ENCODE measurements around the gene POU3F3. TPM values are rescaled to one million over a fixed set of nuclear protein-coding genes. Genes with fewer than 3 reads are reported as not detected.

POU3F3 gene
- total RNA-seq, 4 donors from 2014 or later: not detected

- ATAC-seq (ENCODE audit: low FRiP score): no peak
- TF ChIP-seq, protein P1, sequence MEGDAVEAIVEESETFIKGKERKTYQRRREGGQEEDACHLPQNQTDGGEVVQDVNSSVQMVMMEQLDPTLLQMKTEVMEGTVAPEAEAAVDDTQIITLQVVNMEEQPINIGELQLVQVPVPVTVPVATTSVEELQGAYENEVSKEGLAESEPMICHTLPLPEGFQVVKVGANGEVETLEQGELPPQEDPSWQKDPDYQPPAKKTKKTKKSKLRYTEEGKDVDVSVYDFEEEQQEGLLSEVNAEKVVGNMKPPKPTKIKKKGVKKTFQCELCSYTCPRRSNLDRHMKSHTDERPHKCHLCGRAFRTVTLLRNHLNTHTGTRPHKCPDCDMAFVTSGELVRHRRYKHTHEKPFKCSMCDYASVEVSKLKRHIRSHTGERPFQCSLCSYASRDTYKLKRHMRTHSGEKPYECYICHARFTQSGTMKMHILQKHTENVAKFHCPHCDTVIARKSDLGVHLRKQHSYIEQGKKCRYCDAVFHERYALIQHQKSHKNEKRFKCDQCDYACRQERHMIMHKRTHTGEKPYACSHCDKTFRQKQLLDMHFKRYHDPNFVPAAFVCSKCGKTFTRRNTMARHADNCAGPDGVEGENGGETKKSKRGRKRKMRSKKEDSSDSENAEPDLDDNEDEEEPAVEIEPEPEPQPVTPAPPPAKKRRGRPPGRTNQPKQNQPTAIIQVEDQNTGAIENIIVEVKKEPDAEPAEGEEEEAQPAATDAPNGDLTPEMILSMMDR (IDR thresholded peaks at IDR 0.05): no peak
- DNase-seq (ENCODE audit: low spot score): no peak
Observed at GRCh38 chr2:104889960-104890684, 36.2 kb downstream of the POU3F3 start.

DNA sequence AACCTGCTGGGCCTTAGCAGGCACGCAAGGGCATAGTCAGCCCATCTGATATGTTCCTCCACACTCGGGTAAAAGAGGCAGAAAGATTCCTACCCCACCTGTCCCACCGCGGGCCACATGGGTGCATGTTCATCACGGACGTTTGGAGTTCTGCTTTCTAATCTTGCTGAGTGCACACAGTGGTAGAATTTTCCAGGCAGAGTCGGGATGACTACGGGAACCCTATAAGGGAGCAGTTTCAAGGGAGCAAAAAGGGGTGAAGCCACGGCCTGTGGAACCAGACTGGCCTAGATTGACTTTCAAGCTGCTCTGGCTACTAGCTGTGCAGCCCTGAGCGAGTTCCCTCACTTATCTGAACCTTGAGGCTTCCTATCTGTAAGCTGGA lies 36.8 kb downstream of the POU3F3 start:
- ATAC-seq (ENCODE audit: low FRiP score): no peak
- TF ChIP-seq, protein P1 (IDR thresholded peaks at IDR 0.05): no peak
- DNase-seq (ENCODE audit: low spot score): no peak

DNA sequence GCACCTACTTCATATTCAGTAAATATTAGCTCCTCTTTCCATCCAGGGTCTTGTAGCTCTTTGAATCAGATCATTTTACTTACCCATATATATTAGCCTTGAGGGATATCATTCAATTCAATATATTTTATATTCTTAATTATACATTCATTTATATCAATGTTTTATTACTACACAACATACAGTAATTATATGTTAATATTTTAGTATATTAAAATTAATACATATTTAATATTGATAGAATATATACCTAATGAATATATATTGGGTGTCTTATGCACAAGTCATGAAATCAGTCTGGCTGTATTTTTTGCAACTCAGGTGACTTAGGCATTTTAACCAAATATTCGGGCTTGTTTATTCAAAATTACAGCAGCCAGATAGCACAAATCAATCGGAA lies 37.2 kb downstream of the POU3F3 start:
- ATAC-seq (ENCODE audit: low FRiP score) (no peak), DNase-seq (ENCODE audit: low spot score) (no peak)
- TF ChIP-seq, protein P1 (IDR thresholded peaks at IDR 0.05): no peak

- ATAC-seq (ENCODE audit: low FRiP score) (no peak), DNase-seq (ENCODE audit: low spot score) (no peak)
- TF ChIP-seq, protein P1 (IDR thresholded peaks at IDR 0.05): no peak
Observed at GRCh38 chr2:104896446-104896845, 42.5 kb downstream of the POU3F3 start.

GRCh38 chr2:104897515-104898184 lies 43.7 kb downstream of the POU3F3 start:
- DNase-seq (ENCODE audit: low spot score) (no peak), ATAC-seq (ENCODE audit: low FRiP score) (no peak)
- TF ChIP-seq, protein P1 (IDR thresholded peaks at IDR 0.05): no peak

- TF ChIP-seq, protein P1 (IDR thresholded peaks at IDR 0.05): no peak
- no peak for DNase-seq (ENCODE audit: low spot score)
- ATAC-seq (ENCODE audit: low FRiP score): no peak
Observed at GRCh38 chr2:104900608-104901007, 46.7 kb downstream of the POU3F3 start.

Data from omental fat pad (tissue), 4 donors.